Measurements from ENCODE around the gene CACNA1C.
"Not testable (repeated sequence)": the region's sequence is repeated elsewhere in the genome, so short reads cannot be mapped to it uniquely, and the experiment has no call there.

CACNA1C gene

DNA sequence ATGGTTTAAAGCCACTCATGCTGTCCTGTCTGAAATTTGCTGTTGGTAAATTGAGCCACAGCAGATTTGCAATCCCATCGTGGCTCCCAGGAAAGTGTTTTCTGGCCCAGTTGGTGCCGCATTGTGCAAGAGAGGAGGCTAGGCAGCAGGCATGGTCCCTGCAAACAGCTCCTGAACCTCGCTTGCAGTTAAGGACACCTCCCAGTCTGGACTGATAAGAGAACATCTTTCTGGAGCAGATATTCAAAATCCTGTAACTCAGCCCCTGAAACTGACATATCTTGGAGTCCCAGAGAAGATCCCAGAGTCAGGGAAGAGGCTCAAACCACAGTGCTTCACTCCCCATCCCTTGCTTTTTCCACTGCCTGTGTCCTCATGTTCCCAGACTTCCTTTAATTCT lies 413.4 kb downstream of the CACNA1C start:
- no peak for DNase-seq

DNA sequence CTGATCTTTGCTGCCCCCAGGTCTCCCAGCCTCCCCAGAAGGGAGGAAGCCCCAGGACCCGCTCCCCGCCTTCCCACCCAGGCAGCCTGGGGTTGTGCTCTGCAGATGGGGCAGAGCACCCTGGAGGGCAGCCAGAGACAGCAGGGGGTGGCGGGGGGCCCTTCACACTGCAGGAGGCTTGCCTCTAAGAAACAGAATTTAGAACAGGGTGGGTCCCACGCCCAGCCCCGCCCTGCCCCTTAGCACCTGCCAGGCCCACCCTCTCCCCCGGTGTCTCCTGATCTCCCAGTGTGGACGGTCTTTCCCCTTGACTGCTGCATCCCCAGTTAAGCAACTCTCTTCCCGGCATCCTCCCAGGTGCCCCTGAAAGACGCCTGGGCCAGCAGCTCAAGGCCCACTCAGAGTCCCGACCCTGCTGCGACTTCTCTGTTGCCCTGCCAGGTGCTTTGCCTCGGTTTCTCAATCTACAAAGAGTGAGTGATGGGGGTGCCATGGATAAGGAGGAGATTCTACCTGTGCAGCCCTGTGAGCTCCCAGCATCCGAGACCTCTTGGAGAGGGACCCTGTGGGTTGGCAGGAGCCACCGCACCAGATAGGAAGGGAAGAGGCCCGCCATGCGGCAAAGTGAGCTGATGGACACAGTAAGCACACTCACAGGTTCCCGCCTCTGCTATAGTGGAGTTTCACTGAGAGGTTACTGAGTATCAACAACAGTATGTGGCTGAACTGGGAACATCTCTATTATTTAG lies 414.8 kb downstream of the CACNA1C start:
- DNase-seq = no peak

DNA sequence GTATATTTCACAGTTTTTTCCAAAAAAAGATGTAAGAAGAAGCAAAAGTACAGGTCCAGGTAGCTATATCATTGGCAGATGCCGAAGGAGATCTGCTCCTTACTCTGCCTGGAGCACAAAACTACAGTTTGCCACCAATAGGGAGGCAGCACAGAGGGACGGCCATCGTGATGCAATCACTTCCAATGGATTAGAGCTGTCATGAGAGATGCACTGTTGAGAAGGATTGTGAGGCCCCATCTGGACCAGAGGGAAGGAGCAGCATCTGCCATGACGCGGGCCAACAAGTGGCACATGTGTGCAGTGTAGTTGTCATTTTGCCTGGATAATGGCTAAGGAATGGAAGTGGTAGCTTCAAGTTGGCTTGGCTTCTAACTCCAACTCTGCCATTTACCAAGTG lies 423.2 kb downstream of the CACNA1C start:
- DNase-seq = no peak

DNA sequence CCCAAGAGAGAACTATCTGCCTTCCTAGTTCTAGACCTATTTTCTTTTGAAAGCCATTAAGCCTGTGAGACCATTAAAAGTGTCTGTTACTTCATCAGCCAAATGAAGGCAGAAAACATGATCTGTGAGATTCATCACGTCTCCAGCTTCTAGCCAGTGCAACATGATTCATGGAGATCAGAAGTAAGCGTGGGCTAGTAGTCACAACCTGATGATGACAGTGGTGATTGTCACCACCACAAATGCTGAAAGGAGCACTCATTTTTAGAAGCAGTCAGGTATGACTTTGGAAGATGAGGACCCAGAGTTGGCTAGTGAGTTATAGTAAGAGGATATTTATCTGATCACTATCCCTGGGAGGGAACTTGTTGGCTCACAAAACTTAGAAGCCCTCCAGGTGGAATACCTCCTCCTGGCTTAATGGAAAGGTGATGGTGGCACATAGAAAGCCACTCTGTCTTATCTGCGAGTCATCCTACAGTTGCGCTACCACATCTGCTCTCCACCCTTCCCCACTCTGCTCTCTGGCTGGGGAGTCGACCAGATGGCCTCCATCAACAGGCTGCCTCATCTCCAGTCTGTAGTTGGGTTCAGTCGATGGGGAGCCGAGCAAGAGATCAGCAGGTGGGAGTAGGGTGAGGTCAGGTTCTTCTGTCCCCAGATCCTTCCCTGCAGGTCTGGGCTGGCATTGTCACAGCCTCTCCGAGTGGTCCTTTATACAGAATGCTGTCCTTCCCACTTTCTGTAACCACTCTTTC lies 424.4 kb downstream of the CACNA1C start:
- no peak for DNase-seq

DNA sequence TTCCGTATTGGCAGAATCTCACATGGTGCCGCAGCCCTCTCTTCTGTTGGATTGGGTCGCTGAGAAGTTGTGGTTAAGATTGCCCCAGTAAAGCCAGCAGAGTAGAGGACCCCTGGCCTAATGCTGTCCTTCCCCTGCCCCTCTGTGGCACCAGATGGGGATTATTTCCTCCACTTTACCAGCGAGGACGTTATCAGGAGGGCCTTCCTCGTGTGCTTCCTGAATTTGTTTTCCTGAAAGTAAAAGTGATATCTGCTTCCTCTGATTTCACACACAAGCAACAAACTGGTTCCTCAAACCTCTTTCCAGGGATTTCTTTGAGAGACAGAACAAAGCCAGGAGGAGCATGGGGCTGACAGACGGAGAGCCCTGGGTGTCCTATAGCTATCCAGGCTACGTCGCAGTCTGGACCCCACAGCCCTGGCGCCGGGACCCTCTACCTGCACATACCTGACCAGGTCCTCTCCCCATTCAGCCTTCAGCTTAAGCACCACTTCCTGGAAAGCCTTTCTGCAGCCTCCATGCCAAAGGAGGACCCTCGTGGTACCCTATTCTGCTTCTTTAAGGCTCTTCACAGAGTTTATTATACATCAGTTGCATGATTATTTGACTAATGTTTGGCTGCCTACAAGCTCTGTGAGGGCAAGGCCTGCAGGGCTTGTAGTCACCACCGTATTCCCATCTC lies 427.2 kb downstream of the CACNA1C start:
- no peak for DNase-seq

DNA sequence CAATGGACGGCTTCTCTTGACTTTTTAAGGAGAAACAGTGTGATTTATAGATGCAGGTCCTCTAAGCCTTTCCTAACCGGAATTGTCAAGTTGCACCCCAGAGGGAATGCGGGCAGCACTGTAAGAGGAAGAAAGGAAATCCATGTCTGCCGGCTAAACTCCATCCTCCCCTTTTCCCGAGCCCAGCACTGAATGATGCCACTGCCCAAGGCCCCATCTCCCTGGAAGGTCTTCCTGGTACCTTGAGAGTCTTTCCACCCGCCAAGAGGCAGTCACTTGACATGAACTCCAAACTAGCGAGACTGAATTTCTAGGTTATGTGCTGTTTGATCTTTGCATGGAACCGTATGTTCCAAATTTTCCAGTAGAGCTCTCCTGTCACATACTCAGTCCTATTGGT lies 428.6 kb downstream of the CACNA1C start:
- DNase-seq = no peak

DNA sequence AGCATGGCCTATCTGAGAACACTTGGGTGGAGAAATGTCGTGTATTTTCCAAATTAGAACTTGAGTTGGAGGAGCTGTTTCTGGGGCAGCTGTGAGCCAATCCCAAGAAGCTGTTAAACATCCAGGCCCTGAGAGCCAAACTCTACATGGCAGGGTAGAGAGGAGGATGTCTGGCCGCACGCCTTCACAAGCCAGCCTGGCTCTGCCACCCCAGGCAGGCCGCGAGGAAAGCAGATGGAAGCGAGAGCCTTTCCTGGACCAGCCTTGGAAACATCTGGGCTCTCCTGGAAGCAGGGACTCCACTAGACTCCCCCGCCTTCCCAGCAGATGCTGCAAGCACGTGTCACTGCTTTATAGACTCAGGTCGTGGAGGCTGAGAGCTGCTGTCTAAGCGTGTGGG lies 429.2 kb downstream of the CACNA1C start:
- no peak for DNase-seq

DNA sequence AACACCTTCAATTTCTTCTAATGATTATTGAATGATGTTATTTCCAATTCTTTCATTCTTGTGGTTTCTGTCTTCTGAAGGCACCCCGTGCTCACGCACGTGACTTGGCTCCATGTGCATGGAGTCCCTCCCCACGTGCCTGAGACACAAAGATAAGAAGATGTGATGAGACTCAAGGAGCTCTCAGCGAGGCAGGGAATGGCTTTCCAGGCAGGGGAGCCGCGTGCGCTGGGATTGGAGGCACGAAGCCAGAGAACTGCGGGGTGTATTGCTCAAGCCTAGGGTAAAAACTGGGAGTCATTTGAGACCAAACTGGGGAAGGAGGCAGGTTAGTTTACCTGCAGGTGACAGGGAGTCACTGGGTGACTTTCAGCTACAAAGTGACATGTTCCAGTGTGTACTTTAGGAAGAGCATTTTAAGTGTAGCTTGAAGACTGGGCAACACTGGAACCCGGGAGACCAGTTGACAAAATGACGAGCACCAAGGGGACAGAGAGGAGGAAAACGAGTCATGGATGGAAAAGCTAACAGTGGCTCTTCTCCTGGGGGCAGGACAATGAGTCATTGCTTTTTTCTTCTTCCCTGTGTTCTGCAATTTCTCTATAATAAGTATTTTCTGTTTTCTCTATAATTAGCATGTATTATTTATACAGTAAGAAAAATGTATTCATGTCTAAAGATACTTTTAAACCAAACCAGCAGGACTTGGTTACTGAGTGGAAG lies 430.3 kb downstream of the CACNA1C start:
- DNase-seq = no peak

DNA sequence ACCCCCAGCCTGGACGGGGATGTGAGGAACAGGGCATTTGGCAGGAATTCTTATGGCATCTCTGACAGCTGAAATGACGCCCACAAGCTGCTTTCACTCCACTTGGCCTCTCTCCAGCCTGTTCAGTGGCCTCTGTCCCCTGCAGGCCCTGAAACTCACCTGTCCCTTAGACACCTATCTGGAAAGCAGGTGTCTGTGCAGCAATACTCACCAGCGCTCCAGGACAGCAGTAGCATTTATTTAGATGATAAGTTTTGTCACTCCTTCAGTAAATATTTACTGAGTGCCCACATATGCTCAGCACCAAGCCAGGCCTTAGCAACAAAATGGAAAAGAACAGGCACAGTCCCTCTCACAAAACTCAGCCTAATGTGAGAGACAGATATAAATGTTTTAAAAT lies 430.9 kb downstream of the CACNA1C start:
- no peak for DNase-seq

DNA sequence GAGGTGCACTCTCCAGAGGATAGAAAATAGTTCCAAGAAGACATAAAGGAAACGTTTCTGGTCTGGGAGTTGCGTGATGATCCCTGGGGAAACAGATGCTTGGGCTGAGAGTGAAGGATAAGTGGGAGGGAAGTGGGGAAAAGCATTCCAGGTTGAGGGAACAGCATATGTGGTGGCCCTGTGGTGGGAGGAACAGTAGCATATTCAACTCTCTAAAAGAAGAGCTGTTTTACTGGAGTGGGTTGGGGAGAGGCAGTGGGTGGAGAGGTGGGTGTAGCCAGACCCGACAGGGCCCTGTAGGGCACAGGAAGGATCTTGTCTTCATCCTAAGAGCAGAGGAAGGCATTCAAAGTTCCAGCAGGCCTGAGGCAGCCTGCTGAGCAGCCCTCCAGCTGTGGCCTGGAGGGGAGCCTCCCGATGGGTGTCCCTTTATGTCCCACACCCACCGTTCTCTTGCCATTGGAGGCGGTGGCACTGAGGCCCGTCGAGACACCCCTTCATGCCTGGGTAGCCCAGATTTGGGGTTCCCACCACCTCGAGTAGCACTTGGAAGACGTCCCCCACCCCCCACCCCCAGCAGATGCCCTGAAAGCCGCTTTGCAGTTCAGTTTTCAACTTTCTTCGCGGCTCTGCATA lies 431.5 kb downstream of the CACNA1C start:
- no peak for DNase-seq

DNA sequence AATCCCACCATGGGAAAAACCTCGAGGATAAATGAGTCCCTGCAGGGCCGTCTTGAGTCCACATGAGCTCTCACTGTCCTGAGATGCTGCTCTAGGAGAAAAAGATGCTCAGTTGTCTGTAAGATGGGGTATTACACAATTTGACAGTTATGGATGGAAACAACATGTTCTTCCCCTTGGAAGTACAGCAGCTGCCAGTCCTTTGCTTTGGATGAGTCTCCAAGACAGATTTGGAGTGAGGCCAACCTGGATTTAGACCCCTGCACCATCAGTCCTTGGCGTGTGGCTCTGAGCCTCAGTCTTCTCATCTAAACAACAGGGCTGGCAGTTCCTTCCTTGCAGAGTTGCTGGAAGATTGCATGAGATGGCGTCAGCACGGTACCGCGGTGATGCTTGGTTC lies 432.9 kb downstream of the CACNA1C start:
- DNase-seq = no peak

DNA sequence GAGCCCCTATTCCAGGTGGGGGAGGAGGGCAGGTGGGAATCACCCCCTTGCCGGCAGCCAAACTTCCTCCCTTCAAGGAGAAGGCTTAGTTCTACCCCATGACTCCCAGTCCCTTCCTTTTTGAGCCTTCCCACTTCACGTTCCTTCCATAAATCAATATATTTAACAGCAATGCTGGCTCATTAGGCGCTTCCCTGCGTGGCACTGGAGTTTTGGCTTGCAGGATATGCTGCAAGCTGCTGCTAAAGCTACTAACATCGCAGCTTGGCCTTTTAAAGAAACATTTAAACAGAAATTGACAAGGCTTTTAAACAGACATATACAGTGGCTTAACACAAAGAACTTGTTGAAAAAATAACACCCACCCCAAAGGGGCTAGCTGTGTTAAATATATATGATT lies 434.0 kb downstream of the CACNA1C start:
- no peak for DNase-seq

DNA sequence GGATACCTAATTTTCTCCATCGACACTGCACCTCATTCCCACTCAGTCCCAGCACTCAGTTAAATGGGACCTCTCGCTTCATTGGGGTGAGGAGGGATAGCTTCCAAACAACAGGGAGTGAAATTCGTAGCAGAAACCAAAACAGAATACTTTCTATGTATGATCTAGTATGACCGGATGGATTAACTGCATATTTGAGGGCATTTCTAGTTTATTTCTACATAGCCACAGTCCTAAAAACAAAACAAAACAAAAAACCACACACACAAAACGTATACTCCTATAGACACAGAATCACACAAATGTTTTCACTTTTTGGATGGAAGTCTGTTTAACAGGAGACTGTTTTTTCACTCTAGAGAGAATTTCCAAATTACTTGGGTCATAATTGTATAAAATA lies 434.5 kb downstream of the CACNA1C start:
- no peak for DNase-seq

DNA sequence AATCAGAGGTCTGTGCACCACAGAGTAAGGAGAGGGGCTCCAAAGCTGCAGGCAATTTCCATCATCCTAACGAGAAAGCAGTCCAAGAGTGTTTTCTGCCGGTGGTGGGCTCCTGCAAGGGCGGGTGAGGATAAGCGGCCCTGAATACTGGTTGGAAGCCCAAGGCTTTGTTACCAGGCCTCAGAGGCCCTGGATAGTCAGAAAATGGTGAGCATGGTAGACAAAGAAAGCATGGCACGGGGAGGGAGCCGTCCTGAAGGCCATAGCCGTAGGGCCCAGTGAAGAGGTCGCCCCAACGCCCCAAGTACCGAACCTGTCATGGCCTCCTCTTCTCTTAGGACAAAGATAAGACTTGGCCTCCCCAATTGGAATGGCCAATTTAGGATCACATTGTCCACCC lies 435.3 kb downstream of the CACNA1C start:
- no peak for DNase-seq

DNA sequence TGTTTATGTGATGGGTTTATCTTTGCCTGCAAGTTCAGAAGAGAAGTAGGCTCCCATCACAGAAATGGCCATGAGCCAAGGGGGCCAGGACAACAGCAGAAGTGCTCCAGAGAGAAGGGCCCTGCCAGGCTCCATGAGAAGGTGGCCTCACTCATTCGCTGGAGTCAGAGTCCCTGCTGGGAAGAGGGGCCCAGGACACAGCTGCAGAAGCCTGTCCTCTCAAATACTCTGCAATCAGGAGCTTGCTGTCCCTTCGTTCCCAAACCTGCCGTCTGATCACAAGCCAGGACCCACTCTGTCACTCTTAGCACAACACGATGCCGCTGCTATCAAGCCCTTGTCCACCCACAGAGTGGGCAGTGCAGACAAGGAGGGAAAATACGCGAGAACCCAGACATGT lies 435.8 kb downstream of the CACNA1C start:
- no peak for DNase-seq

DNA sequence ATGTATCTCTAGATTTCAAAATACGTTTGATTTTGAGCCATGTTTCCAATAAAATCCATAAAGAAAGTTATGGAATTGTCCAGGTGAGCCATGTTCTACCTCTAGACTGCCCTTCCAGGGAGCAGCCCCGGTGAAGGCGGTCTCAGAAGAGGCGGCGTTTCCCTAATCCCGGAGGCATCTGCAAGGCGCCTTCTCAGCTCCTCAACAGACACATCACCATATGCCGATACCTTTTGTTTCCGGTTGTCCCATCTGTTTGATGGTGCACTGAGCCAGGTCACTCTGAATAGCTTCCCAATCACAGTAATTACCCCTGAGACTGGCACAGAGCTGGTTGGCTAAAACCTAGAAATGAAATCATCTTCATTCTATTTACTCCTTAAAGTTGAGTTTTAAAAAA lies 436.5 kb downstream of the CACNA1C start:
- no peak for DNase-seq

DNA sequence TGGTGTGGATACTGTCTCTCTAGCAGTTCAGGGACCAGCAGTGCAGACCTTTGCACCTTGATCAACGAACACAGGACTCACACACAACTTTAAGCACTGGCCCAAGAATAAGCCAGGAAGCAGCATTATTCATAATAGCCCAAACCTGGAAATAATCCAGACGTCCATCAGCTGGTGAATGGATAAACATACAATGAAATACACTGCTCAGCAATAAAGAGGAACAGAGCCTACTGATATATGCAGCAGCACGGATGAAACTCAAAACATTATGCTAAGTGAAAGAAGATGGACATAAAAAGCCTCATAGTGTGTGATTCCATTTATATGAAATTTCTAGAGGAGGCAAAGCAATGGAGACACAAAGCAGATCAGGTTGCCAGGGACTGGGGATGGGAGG lies 438.0 kb downstream of the CACNA1C start:
- DNase-seq = no peak

DNA sequence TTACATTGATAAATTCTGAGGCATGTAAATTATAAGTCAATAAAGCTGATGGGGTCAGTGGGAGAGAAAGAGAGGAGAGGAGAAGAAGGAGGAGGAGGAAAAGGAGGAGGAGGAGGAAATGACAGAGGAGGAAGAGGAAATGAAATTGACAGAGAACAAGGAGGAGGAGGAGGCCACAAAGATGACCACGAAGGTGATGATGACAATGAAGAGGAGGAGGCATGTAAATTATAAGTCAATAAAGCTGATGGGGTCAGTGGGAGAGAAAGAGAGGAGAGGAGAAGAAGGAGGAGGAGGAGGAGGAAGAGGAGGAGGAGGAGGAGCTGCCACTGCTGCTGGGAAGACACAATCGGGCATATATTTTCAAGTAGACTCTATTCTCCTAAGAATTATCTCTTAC lies 438.6 kb downstream of the CACNA1C start:
- not testable (repeated sequence) for DNase-seq

DNA sequence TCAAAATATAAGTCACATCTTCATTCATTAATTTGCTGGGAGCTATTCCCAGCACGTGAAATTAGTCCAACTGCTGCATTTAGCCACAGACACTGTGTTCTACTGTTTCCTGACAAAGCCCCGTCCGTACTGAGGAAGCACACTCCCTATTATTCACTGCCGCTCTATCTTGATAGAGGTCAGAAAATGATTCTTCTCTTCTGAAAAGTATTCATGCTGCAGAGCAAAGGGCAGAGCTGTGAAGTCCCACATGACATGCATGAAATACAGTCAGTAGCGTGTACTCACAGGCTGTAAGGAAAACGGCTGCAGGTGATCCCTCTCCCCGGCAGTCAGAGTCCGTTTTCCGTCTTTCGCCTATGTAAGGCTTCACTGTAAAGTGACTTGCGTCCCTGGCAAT lies 439.4 kb downstream of the CACNA1C start:
- DNase-seq = no peak

DNA sequence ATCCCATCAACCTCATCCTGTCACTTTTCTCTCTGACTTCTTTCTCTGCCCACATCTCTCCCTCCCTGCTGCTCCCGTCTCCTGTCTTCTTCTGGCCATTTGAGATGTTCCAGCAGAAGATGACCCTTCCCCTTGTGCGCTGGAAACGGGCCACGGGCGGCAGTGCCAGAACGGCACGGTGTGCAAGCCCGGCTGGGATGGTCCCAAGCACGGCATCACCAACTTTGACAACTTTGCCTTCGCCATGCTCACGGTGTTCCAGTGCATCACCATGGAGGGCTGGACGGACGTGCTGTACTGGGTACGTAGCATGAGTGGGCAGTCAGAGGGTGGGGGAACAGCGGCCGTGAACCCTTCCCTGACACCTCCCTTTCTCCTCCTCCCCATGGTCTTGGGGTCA lies 440.3 kb downstream of the CACNA1C start:
- no peak for DNase-seq

DNA sequence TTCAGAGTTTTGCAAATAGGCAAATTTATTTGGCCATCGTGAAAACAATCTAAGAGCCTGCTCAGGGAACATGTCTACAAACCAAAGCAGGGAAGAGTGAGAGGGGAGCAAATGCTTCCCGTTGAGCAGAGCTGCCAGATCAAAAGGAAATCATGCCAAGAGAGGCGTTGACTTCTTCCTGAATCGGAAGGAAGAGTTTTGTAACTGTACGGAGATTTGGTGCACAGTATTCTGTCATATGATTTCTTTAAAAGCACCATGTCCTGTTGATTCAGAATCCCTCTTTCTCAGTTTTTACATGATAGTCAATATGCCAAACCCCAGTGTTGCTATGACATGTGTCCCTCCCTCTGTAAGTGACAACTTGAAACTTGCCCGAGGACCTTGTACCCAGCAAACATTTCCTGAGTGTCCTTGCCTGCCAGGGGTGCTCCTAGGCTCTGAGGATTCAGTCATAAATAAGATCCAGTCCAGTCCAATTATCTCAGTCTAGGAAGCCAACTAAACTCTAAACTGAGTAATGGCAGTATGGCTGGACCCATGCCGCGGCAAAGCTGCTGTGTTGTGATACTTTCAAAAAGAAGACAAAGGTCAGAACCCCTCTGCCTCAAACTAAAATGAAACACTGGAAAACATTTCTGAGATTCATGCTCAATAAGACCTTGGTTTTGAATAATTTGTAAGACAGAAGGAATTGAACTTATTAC lies 441.9 kb downstream of the CACNA1C start:
- DNase-seq = no peak

DNA sequence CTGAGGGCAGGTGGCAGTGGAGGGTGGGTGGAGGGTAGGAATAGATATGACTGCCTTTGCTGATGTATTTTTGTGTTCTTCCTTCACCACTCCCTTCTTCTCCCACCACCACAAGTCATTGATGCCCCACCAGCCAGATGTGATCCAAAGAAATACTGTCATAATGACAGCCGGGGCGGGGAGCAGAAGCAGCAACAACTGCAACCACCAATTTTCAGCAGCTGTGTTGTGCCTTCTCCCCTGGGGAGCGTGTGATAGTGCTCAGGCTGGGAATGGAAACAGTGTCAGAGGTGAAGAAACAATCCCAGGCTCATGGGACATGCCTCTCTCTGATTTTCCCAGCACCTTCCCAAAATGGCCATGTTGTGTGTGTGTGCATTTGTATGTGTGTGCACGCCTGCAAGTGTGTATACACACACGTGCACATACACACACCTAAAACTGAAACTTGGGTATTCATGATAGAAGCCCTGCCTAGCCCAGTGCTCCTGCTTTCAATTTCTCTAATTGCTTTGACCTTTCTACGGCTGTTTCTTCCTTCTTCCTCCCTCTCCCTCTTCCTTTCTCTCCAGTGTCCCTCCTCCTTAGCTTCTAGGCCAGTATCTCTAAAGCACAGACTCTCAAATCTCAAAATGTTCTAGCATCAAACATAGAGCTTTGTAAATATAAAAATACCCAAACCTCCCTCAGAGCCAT lies 442.8 kb downstream of the CACNA1C start:
- DNase-seq = no peak

All from stimulated activated CD4-positive, alpha-beta T cell treated with anti-CD3 and anti-CD28 coated beads, Interleukin-4, amount 100 ng/mL, for 1 hour (primary cell).